ENCODE measurements around the gene RIMBP2. TPM values are rescaled to one million over a fixed set of nuclear protein-coding genes. Genes with fewer than 3 reads are reported as not detected.

RIMBP2 gene
- total RNA-seq, 3 donors from 2014 or later = 2.3 to 5.9 (median 5.4) TPM

GRCh38 chr12:130444061-130444460 lies 272.0 kb downstream of the RIMBP2 start:
- Histone ChIP-seq H3K36me3 (ENCODE audit: low read depth) (no peaks in the 10 kb centered on the region), H3K4me1 (ENCODE audit: low read depth) (no peaks in the 10 kb centered on the region), H3K9me3 (no peaks in the 10 kb centered on the region), H3K4me3 (no peak overlapping the region)
- ATAC-seq (no peak), DNase-seq (peak in 1 of 3 donors; percentile 8)
- TF ChIP-seq, protein P1, sequence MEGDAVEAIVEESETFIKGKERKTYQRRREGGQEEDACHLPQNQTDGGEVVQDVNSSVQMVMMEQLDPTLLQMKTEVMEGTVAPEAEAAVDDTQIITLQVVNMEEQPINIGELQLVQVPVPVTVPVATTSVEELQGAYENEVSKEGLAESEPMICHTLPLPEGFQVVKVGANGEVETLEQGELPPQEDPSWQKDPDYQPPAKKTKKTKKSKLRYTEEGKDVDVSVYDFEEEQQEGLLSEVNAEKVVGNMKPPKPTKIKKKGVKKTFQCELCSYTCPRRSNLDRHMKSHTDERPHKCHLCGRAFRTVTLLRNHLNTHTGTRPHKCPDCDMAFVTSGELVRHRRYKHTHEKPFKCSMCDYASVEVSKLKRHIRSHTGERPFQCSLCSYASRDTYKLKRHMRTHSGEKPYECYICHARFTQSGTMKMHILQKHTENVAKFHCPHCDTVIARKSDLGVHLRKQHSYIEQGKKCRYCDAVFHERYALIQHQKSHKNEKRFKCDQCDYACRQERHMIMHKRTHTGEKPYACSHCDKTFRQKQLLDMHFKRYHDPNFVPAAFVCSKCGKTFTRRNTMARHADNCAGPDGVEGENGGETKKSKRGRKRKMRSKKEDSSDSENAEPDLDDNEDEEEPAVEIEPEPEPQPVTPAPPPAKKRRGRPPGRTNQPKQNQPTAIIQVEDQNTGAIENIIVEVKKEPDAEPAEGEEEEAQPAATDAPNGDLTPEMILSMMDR (IDR thresholded peaks at IDR 0.05) = no peak
- intact Hi-C loops (cut with DNase I, micrococcal nuclease) = no loop called here

DNA sequence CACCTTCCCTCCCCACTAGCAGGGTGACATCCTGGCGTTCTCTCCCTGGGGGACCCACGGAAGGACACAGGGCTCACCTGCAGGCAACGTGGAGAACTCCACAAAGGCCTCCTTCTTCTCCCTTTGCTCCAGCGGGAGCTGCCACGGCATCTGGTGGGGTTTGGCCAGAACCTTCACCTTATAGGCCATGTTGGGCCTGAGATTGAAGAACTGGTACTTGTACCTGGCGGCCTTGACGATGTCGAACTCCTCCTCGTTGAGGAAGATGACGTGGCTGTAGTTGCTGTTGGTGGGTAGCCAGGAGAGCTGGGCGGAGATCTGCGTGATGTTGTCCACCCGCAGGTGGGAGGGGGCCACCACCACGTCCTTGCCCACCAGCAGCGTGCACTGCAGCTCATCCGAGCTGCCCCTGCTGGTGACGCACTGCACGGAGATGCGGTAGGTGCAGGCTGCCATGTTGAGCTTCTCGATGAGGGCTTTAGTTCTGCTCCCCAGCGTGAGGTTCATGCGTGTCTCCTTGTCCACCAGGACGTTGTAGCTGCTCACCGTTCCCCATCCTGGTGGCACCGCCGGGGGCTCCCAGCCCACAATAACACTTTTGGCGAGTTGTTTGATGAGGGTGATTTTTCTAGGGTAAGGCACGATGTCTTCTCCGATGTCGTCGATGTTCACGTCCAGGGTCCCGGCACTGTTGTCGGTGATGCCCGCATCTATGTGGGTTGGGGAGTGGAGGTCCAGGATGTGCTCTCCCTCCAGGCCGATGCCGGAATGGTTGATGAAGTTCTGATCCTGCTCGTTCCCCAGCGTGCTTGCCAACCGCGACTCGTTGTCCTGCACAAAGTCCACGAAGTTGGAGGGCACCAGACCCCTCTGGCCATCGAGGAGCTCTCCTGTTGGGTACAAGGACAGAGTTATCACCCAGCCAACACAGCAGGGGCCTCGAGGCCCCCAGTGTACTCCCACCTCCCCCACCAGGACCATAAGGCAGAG lies 274.0 kb downstream of the RIMBP2 start:
- intact Hi-C loops (cut with DNase I, micrococcal nuclease) = no loop called here
- H3K36me3 ChIP-seq (ENCODE audit: low read depth) = no peaks in the 10 kb centered on the region
- H3K9me3 ChIP-seq = no peaks in the 10 kb centered on the region
- TF ChIP-seq, protein P1 (IDR thresholded peaks at IDR 0.05) = no peak
- ATAC-seq (no peak), DNase-seq (peak in 1 of 3 donors; percentile 33)
- H3K4me1 ChIP-seq (ENCODE audit: low read depth) = no peaks in the 10 kb centered on the region
- H3K4me3 ChIP-seq = no peak overlapping the region

DNA sequence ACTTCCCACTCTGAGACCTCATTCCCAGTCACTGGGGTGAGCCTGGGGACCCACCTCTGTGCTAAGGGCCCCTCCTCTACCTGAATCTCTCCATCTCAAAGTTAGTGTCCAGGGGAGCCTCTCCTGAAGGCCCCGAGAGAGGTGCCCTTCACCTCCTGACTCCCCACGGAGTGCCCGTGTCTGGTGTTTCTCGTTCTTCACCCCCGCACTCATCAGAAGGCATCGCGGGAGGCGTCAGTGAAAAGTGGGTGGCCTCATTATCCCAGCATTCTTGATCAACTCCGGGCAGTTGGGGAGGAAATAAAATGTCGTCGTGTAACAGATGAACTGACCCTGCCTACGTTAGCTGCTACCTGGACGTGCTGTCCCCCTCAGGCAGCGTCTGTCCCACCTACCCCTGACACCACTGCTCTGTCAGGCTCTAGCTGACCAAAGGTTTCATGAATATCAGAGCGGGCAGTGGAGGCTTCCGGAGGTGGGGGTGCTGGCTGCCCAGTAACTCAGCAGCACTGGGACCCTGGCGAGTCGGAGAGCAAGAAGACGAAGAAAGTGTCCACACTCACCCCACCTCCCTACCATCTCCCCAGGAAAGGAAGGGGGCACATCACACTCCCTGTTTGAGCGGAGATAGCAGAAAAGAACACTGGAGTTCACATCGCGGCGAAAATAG lies 275.6 kb downstream of the RIMBP2 start:
- intact Hi-C loops (cut with DNase I, micrococcal nuclease) = no loop called here

DNA sequence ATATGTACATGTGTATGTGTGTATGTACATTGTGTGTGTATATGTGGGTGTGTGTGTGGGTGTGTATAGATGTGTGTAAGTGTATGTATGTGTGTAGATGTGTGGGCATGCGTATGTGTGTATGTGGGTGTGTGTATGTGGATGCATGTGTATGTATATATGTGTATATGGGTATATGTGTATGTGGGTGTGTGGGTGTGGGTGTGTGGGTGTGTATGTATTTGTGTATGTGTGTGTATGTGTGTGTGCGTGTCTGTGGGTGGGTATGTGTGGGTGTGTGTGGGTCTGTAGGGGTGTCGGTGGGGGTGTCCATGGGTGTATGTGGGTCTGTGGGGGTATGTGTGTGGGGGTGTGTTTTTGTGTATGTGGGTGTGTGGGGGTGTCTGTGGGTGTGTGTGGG lies 276.8 kb downstream of the RIMBP2 start:
- TF ChIP-seq, protein P1 (IDR thresholded peaks at IDR 0.05) = no peak
- intact Hi-C loops (cut with DNase I, micrococcal nuclease) = no loop called here
- ATAC-seq = no peak
- Histone ChIP-seq H3K4me3 (no peak overlapping the region), H3K36me3 (ENCODE audit: low read depth) (no peaks in the 10 kb centered on the region), H3K9me3 (no peaks in the 10 kb centered on the region), H3K4me1 (ENCODE audit: low read depth) (no peaks in the 10 kb centered on the region)
- DNase-seq = no peak

More for the DNA sequence above, 275.6 kb downstream of the RIMBP2 start:
- no peaks in the 10 kb centered on the region for H3K36me3 ChIP-seq (ENCODE audit: low read depth)
- no peaks in the 10 kb centered on the region for H3K9me3 ChIP-seq
- DNase-seq (peak in 1 of 3 donors; percentile 13), ATAC-seq (no peak)
- TF ChIP-seq, protein P1 (IDR thresholded peaks at IDR 0.05) = no peak
- H3K4me3 ChIP-seq = no peak overlapping the region
- H3K4me1 ChIP-seq (ENCODE audit: low read depth) = no peaks in the 10 kb centered on the region

DNA sequence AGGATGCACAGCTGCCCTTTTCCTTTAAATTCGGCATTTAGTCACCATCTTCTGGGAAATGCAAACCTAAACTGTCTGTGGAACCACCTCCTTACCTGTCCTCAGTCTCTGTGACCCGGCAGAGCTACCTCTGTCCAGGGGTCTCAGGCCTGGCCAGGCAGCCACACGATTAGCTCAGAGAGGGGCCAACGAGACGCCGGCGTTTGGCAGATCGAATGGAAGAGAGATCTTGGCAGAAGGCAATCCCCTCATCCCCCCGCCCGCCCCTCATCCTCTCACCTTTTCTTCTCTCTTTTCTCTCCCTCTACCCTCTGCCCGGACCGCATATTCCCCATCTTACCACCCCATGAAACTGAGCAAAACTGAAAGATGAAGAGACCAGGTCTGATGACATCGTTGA lies 277.4 kb downstream of the RIMBP2 start:
- no peak for ATAC-seq
- peak in 1 of 3 donors; percentile 23 for DNase-seq
- H3K4me3 ChIP-seq = no peak overlapping the region
- H3K36me3 ChIP-seq (ENCODE audit: low read depth) = no peaks in the 10 kb centered on the region
- TF ChIP-seq, protein P1 (IDR thresholded peaks at IDR 0.05) = no peak
- H3K9me3 ChIP-seq = no peaks in the 10 kb centered on the region
- intact Hi-C loops (cut with DNase I, micrococcal nuclease) = no loop called here
- H3K4me1 ChIP-seq (ENCODE audit: low read depth) = no peaks in the 10 kb centered on the region

All from mucosa of descending colon (tissue), 3 donors.